Vagina (tissue), 2 donors: ENCODE results near the gene RPRD1B. TPM values are rescaled to one million over a fixed set of nuclear protein-coding genes. Genes with fewer than 3 reads are reported as not detected.
A peak's percentile ranks its signal among the peaks of the same experiment; 100 is the strongest.

Experiments used
- DNase-seq, 2 donors: peaks; one replicate each; pipeline ENCODE4 v3.0.0-alpha.2; 2017; ENCODE audit errors: extremely low spot score in 2 of 2
- H3K27ac ChIP-seq: fragments of 200-600 bp; sonication (generic); one replicate; pipeline ENCODE4 v1.5.1; 2019
- H3K27me3 ChIP-seq: fragments of 200-600 bp; sonication (generic); one replicate; pipeline ENCODE4 v1.5.1; 2019
- H3K36me3 ChIP-seq, 2 donors: fragments of 200-600 bp; sonication (generic); one replicate each; pipeline ENCODE4 v1.5.1; 2017 to 2019
- H3K4me1 ChIP-seq: fragments of 200-600 bp; sonication (generic); one replicate; pipeline ENCODE4 v1.5.1; 2019
- H3K4me3 ChIP-seq, 2 donors: fragments of 200-600 bp; sonication (generic); 1 replicate in 1 of 2; 2 replicates in 1 of 2; pipeline ENCODE4 v1.5.1; 2016 to 2019
- H3K9me3 ChIP-seq: fragments of 200-600 bp; sonication (generic); one replicate; pipeline ENCODE4 v1.5.1; 2019
- CTCF ChIP-seq, 3 experiments: fragments of 450-650 bp in 2 of 3; fragments of 200-600 bp in 1 of 3; sonication (generic) in 1 of 3; IDR thresholded peaks; one replicate each; pipeline ENCODE4 v1.5.1; 2017 to 2019; ENCODE audit warnings: antibody characterized with exemption in 3 of 3, mild to moderate bottlenecking in 2 of 3, moderate library complexity in 2 of 3
- POLR2A ChIP-seq, 2 donors: fragments of 450-650 bp; IDR thresholded peaks; one replicate each; pipeline ENCODE4 v1.6.1; 2017; ENCODE audit warnings: antibody characterized with exemption in 2 of 2, mild to moderate bottlenecking in 2 of 2, moderate library complexity in 2 of 2
- POLR2AphosphoS5 ChIP-seq, 2 donors: sonication (generic); formaldehyde crosslinking; IDR thresholded peaks; one replicate each; pipeline ENCODE4 v1.9.0; 2017; ENCODE audit warnings: antibody characterized with exemption in 2 of 2, mild to moderate bottlenecking in 2 of 2, low read depth in 1 of 2; ENCODE audit not compliant: insufficient read depth in 1 of 2
- intact Hi-C: fragments of 100-400 bp; cut with DNase I; formaldehyde crosslinking; loops from one replicate; pipeline ENCODE4 v1.15.1; 2023
- total RNA-seq: library from RNA; depleted of rRNA; stranded (reverse); fragments of >200 nt; gene quantifications from one replicate; pipeline ENCODE4 v1.2.3, GENCODE V29; 2016

Gene RPRD1B
- total RNA-seq, 1 donor from 2014 or later = 23.8 TPM

- Histone ChIP-seq H3K4me3 (no peak overlapping the region), H3K36me3 (peaks cover 0 to 10% of the 10 kb centered on the region in 2 donors), H3K27ac (no peak overlapping the region), H3K9me3 (no peaks in the 10 kb centered on the region), H3K27me3 (no peaks in the 10 kb centered on the region), H3K4me1 (peaks cover 28% of the 10 kb centered on the region)
- intact Hi-C loops = no loop called here
- TF ChIP-seq POLR2AphosphoS5 (IDR thresholded peaks at IDR 0.05; ENCODE audit: insufficient read depth in 1 of 2, low read depth in 1 of 2) (no peak), CTCF (IDR thresholded peaks at IDR 0.05) (no peak)
- peak in 1 of 2 donors; percentile 70 for DNase-seq
These were observed 45.8 kb upstream of the RPRD1B start for GRCh38 chr20:37987602-37988290.

- no peak for DNase-seq
- peaks cover 34% of the 10 kb centered on the region for H3K4me1 ChIP-seq
- no peak overlapping the region for H3K4me3 ChIP-seq
- no peak for TF ChIP-seq POLR2AphosphoS5 (IDR thresholded peaks at IDR 0.05; ENCODE audit: insufficient read depth in 1 of 2, low read depth in 1 of 2)
- TF ChIP-seq POLR2A (IDR thresholded peaks at IDR 0.05) = no peak
- no peak for TF ChIP-seq CTCF (IDR thresholded peaks at IDR 0.05)
- intact Hi-C loops = no loop called here
- H3K27ac ChIP-seq = no peak overlapping the region
- peaks cover 0 to 6% of the 10 kb centered on the region in 2 donors for H3K36me3 ChIP-seq
- no peaks in the 10 kb centered on the region for H3K9me3 ChIP-seq
- H3K27me3 ChIP-seq = no peaks in the 10 kb centered on the region
These were observed 45.1 kb upstream of the RPRD1B start for GRCh38 chr20:37988306-37988954.

- TF ChIP-seq CTCF (IDR thresholded peaks at IDR 0.05) = no peak
- intact Hi-C loops = loop anchor here (10.0 kb wide), 1 partner anchor 425 kb away; no protein-coding TSS in a partner anchor
- peaks cover 0 to 5% of the 10 kb centered on the region in 2 donors for H3K36me3 ChIP-seq
- H3K27ac ChIP-seq = no peak overlapping the region
- no peaks in the 10 kb centered on the region for H3K9me3 ChIP-seq
- no peak overlapping the region for H3K4me3 ChIP-seq
- peaks cover 36% of the 10 kb centered on the region for H3K4me1 ChIP-seq
- DNase-seq = no peak
- no peaks in the 10 kb centered on the region for H3K27me3 ChIP-seq
These were observed 43.8 kb upstream of the RPRD1B start for GRCh38 chr20:37989601-37990295.

- Histone ChIP-seq H3K4me3 (no peak overlapping the region), H3K27ac (no peak overlapping the region), H3K9me3 (no peaks in the 10 kb centered on the region), H3K36me3 (peaks cover 0 to 14% of the 10 kb centered on the region in 2 donors), H3K4me1 (peaks cover 36% of the 10 kb centered on the region), H3K27me3 (no peaks in the 10 kb centered on the region)
- intact Hi-C loops = loop anchor here (10.0 kb wide), 1 partner anchor 426 kb away; no protein-coding TSS in a partner anchor
- DNase-seq = no peak
- TF ChIP-seq CTCF (IDR thresholded peaks at IDR 0.05) (no peak), POLR2A (IDR thresholded peaks at IDR 0.05) (no peak), POLR2AphosphoS5 (IDR thresholded peaks at IDR 0.05; ENCODE audit: insufficient read depth in 1 of 2, low read depth in 1 of 2) (peak in 1 of 2 donors; percentile 20)
These were observed 42.9 kb upstream of the RPRD1B start for GRCh38 chr20:37990571-37991151.
